Measurements from ENCODE around the gene STAC.

Gene STAC

GRCh38 chr3:36365829-36366228 is 14.5 kb upstream of the STAC start:
- DNase-seq (ENCODE audit: extremely low read depth, insufficient read length), result no peak
- Histone ChIP-seq H3K4me3 (replicated peaks; ENCODE audit: low read depth, low read length) (no peak overlapping the region), H3K27me3 (replicated peaks; ENCODE audit: control insufficient read depth, insufficient read depth, low read length) (no peaks in the 10 kb centered on the region), H3K36me3 (ENCODE audit: control insufficient read depth, insufficient read depth, low read length) (no peaks in the 10 kb centered on the region)
- TF ChIP-seq CTCF (IDR thresholded peaks at IDR 0.05; ENCODE audit: insufficient read depth, low read length, poor library complexity, severe bottlenecking), result no peak

- H3K36me3 ChIP-seq (ENCODE audit: control insufficient read depth, insufficient read depth, low read length), result no peaks in the 10 kb centered on the region
- no peak for TF ChIP-seq CTCF (IDR thresholded peaks at IDR 0.05; ENCODE audit: insufficient read depth, low read length, poor library complexity, severe bottlenecking)
- no peaks in the 10 kb centered on the region for H3K27me3 ChIP-seq (replicated peaks; ENCODE audit: control insufficient read depth, insufficient read depth, low read length)
- no peak for DNase-seq (ENCODE audit: extremely low read depth, insufficient read length)
- no peak overlapping the region for H3K4me3 ChIP-seq (replicated peaks; ENCODE audit: low read depth, low read length)
Measured at GRCh38 chr3:36366308-36366707, 14.0 kb upstream of the STAC start.

GRCh38 chr3:36367912-36368573 is 12.3 kb upstream of the STAC start:
- TF ChIP-seq CTCF (IDR thresholded peaks at IDR 0.05; ENCODE audit: insufficient read depth, low read length, poor library complexity, severe bottlenecking), result no peak
- Histone ChIP-seq H3K27me3 (replicated peaks; ENCODE audit: control insufficient read depth, insufficient read depth, low read length) (no peaks in the 10 kb centered on the region), H3K36me3 (ENCODE audit: control insufficient read depth, insufficient read depth, low read length) (no peaks in the 10 kb centered on the region), H3K4me3 (replicated peaks; ENCODE audit: low read depth, low read length) (no peak overlapping the region)
- no peak for DNase-seq (ENCODE audit: extremely low read depth, insufficient read length)

- no peak for DNase-seq (ENCODE audit: extremely low read depth, insufficient read length)
- H3K27me3 ChIP-seq (replicated peaks; ENCODE audit: control insufficient read depth, insufficient read depth, low read length), result no peaks in the 10 kb centered on the region
- no peak overlapping the region for H3K4me3 ChIP-seq (replicated peaks; ENCODE audit: low read depth, low read length)
- H3K36me3 ChIP-seq (ENCODE audit: control insufficient read depth, insufficient read depth, low read length), result no peaks in the 10 kb centered on the region
- TF ChIP-seq CTCF (IDR thresholded peaks at IDR 0.05; ENCODE audit: insufficient read depth, low read length, poor library complexity, severe bottlenecking), result no peak
Measured at GRCh38 chr3:36372534-36372935, 7.8 kb upstream of the STAC start.

- no peak for DNase-seq (ENCODE audit: extremely low read depth, insufficient read length)
- no peaks in the 10 kb centered on the region for H3K36me3 ChIP-seq (ENCODE audit: control insufficient read depth, insufficient read depth, low read length)
- H3K27me3 ChIP-seq (replicated peaks; ENCODE audit: control insufficient read depth, insufficient read depth, low read length), result no peaks in the 10 kb centered on the region
- H3K4me3 ChIP-seq (replicated peaks; ENCODE audit: low read depth, low read length), result no peak overlapping the region
- no peak for TF ChIP-seq CTCF (IDR thresholded peaks at IDR 0.05; ENCODE audit: insufficient read depth, low read length, poor library complexity, severe bottlenecking)
Measured at GRCh38 chr3:36373084-36373483, 7.2 kb upstream of the STAC start.

- Histone ChIP-seq H3K36me3 (ENCODE audit: control insufficient read depth, insufficient read depth, low read length) (no peaks in the 10 kb centered on the region), H3K27me3 (replicated peaks; ENCODE audit: control insufficient read depth, insufficient read depth, low read length) (no peaks in the 10 kb centered on the region), H3K4me3 (replicated peaks; ENCODE audit: low read depth, low read length) (no peak overlapping the region)
- no peak for TF ChIP-seq CTCF (IDR thresholded peaks at IDR 0.05; ENCODE audit: insufficient read depth, low read length, poor library complexity, severe bottlenecking)
- no peak for DNase-seq (ENCODE audit: extremely low read depth, insufficient read length)
Measured at GRCh38 chr3:36373666-36374065, 6.6 kb upstream of the STAC start.
